Superior temporal gyrus (tissue), 1 donor: ENCODE measurements around the gene FERD3L.

Source experiments
- DNase-seq: peaks from one replicate; pipeline ENCODE4 v3.0.0-alpha.2; 2016; ENCODE audit errors: extremely low spot score

Gene FERD3L

GRCh38 chr7:19117091-19117869, 27.9 kb downstream of the FERD3L start, which contains the start of gene TWIST1:
TSS of gene TWIST1 (minus strand) at chr7:19117636. CDS start at chr7:19117321, 315 bp downstream.
- no peak for DNase-seq

DNA sequence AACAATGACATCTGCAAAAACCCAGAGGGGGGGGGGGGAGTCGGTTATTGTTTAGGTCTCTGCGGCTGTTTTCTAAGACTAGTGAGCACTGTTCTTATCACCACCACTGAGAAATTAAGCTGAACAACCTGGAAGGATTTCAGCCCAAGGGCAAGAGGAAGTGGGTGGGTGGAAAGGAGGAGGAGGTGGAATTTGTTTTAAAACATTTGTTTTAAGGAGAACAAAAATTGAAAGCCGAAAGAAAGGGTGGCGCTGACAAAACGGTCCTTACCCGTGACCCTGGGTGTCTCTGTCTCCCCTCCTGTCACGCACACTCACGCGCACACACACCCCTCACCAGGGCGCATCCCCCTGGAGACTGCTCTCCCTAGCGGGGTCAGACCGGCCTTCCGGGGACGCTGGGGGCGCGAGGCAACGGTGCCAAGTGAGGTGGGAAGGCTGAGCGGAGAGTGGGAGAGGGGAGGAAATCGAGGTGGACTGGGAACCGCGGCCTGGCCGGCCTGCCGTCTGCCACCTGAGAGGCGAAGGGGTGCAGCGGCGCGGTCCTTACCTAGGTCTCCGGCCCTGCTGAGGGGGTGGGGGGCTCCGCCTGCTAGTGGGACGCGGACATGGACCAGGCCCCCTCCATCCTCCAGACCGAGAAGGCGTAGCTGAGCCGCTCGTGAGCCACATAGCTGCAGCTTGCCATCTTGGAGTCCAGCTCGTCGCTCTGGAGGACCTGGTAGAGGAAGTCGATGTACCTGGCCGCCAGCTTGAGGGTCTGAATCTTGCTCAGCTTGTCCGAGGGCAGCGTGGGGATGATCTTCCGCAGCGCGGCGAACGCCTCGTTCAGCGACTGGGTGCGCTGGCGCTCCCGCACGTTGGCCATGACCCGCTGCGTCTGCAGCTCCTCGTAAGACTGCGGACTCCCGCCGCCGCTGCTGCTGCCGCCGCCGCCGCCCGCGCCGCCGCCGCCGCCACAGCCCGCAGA, 28.8 kb downstream of the FERD3L start:
- no peak for DNase-seq

- DNase-seq, result no peak
Observed at GRCh38 chr7:19114551-19114855, 30.7 kb downstream of the FERD3L start.

- no peak for DNase-seq
Observed at GRCh38 chr7:19113855-19114550, 31.2 kb downstream of the FERD3L start.

DNA sequence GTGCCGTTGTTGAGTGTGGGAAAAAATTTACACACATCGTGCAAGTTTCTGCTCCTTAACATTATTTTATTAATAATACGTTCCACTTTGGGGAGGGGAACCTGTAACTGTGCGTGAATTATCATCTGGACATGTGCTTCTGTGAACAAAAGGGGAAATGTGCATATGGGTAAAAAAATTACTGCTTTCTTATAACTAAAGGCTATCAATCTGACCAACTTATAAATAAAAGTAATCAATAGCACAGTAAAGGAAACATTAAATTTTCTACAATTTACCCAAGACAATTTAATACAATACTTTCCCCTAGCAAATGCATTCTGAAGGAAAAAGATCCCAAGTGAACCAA, 32.2 kb downstream of the FERD3L start:
- no peak for DNase-seq

- DNase-seq, result no peak
Observed at GRCh38 chr7:19112274-19113001, 32.8 kb downstream of the FERD3L start.

GRCh38 chr7:19111474-19112273, 33.5 kb downstream of the FERD3L start:
- DNase-seq, result no peak

DNA sequence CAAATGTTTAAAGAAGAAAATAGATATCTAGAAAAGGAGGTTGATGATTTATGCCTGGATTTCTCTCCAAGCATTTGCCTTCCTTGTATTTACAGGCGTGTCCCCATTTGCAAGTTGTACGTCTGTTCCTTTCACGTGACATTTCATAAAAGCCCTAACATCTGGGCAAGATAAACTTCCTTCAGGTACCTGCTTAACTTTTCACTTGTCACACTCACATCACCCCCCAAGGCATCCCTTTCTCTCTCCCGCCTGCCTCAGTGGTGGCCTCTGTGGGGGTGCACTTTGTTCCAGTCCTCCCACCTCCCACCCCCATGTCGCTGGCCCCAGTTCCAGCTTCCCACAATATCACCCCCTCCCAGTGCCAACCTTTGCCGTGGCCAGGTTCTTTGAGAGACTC, 34.4 kb downstream of the FERD3L start:
- no peak for DNase-seq

DNA sequence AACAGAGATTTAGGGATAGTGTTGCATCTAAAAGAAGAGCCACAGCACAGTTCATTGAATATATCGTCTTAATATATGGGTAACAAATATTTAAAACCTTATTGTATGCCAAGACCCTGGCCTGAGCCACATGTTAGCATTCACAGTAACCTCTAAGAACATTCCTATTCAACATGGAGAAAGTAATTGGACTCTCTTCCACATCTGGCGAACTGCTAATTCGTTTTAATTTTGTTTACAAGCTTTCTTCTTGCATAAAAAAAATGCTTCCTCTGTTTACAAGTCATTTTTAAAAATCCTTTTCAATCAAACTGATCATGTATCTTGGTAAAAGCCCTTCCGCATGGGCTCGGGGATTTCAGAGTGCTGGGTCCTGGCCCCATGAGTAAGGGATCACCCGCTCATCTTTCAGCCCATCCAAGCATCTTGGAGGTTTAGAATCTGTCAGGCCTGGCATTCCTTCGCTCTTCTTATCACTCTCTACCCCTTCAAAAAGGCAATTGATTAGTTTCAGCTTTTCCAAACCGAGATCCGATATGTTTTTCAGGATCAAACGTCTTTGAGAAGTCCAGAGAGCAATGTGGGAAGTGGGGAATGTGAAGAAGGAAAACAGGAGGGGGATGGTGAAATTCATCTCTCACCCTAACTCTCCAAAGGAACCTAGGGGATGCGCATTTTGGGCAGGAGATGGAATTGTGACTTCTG, 35.0 kb downstream of the FERD3L start:
- DNase-seq, result no peak

GRCh38 chr7:19109000-19109946, 35.9 kb downstream of the FERD3L start:
- DNase-seq, result no peak

- DNase-seq, result no peak
Observed at GRCh38 chr7:19107356-19108146, 37.7 kb downstream of the FERD3L start.

GRCh38 chr7:19107081-19107355, 38.2 kb downstream of the FERD3L start:
- no peak for DNase-seq

GRCh38 chr7:19106241-19107080, 38.8 kb downstream of the FERD3L start:
- no peak for DNase-seq

DNA sequence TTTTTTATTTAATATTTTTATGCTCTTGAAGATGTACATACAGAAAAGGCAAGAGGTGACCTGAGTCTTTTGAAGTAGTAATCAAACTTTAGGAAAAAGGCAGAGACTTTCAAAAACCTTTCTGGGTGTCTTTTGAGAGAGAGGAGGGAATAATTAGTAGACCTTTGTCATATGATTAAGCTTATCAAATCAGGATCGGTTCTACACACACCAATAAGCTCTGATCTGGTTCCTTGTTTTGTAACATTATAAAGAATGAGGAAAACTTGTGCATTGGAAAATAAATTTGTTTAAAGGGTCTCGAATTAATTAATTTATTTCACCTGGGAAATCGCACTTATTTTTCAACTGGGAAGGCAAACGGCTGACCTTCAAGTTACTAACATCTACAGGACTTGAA, 39.7 kb downstream of the FERD3L start:
- DNase-seq, result no peak

DNA sequence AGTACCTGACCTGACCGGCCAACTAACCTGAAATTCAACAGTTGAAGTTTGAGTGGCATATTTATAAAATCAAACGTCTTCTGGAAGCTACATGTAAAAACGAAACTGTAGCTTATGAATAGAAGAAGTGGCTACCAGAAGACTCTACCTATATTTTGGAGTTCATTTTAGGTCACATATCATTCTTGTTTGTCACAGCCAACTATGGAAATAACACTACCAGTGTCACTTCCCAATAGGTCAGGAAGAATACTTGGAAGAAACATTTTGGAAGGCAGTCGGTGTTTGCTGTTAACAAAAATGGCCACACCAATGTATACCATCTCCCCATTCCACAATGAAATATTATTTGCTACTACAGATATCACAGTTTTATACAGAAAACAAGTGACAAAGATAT, 40.4 kb downstream of the FERD3L start:
- no peak for DNase-seq

GRCh38 chr7:19102884-19103283, 42.3 kb downstream of the FERD3L start:
- no peak for DNase-seq

GRCh38 chr7:19101909-19102308, 43.3 kb downstream of the FERD3L start:
- DNase-seq, result no peak

DNA sequence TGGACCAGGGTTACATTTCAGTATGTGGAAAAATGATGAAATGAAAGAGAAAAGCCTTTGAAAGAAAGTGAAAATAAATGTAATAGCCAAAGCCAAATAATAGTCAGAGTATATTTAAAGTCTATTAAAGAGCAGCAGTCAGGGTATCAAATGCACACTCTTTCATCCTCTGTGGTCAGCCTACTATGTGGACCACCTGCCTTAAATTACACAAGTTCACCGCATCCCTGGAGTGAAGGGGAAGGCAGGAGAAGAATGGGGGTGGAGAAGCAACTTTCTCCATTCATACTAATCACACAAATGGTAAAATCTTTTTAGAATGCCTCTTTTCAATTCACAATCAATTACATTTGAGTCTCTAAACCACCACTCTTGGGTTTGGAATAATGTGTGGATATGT, 43.7 kb downstream of the FERD3L start:
- DNase-seq, result no peak
